ENCODE measurements around the gene CNNM3.

The CNNM3 gene

GRCh38 chr2:96806468-96807126, 9.5 kb upstream of the CNNM3 start:
- H3K9me3 Mint-ChIP-seq, result no peaks in the 10 kb centered on the region
- ATAC-seq (no peak), DNase-seq (no peak)
- no peaks in the 10 kb centered on the region for H3K36me3 Mint-ChIP-seq (ENCODE audit: low read depth)
- H3K4me1 Mint-ChIP-seq, result peaks cover 10% of the 10 kb centered on the region
- H3K27ac Mint-ChIP-seq, result no peak overlapping the region
- H3K27me3 Mint-ChIP-seq, result no peaks in the 10 kb centered on the region
- no peak overlapping the region for H3K4me3 Mint-ChIP-seq

DNA sequence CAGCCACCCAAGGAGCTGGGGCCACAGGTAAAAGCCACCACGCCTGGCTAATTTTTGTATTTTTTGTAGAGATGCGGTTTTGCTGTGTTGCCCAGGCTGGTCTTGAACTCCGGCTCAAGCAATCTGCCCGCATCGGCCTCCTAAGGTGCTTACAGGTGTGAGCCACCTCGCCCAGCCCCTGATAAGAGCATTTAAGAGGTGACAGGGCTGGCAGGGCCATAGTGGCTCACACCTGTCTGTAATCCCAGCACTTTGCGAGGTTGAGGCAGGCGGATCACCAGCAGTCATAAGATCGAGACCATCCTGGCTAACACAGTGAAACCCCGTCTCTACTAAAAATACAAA, 9.0 kb upstream of the CNNM3 start:
- peaks cover 10% of the 10 kb centered on the region for H3K4me1 Mint-ChIP-seq
- no peaks in the 10 kb centered on the region for H3K36me3 Mint-ChIP-seq (ENCODE audit: low read depth)
- ATAC-seq (no peak), DNase-seq (no peak)
- no peak overlapping the region for H3K4me3 Mint-ChIP-seq
- H3K27me3 Mint-ChIP-seq, result no peaks in the 10 kb centered on the region
- H3K27ac Mint-ChIP-seq, result no peak overlapping the region
- H3K9me3 Mint-ChIP-seq, result no peaks in the 10 kb centered on the region

GRCh38 chr2:96808176-96808837, 7.8 kb upstream of the CNNM3 start:
- H3K4me3 Mint-ChIP-seq, result no peak overlapping the region
- no peaks in the 10 kb centered on the region for H3K36me3 Mint-ChIP-seq (ENCODE audit: low read depth)
- peaks cover 10% of the 10 kb centered on the region for H3K4me1 Mint-ChIP-seq
- H3K9me3 Mint-ChIP-seq, result no peaks in the 10 kb centered on the region
- no peaks in the 10 kb centered on the region for H3K27me3 Mint-ChIP-seq
- no peak overlapping the region for H3K27ac Mint-ChIP-seq
- ATAC-seq (no peak), DNase-seq (no peak)

DNA sequence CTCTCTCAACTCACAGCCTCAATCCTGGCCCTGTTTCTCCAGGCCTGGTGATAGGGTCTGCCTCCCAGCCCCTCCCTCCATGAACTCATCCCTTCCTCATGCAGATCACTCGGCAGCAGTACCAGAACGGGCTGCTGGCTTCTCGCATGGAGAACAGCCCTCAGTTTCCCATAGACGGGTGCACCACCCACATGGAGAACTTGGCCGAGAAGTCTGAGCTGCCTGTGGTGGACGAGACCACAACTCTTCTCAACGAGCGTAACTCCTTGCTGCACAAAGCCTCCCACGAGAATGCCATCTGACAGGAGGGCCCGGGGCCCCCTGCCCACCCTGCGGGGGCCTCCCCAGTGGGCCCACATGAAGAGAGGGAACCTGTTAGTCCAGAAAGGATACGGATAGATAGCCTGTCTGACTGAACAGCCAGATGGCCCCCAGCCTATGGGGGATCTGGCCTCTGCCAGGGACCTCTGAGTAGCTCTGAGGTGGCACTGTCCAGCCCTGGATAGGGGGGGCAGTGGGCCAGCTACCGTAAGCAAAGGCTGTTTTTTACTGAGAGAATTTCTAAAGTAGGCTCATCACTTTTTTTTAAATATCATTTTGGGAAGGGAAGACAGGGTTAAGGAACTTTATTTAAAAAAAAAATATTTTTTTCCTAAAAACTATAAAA, 6.7 kb upstream of the CNNM3 start:
- no peaks in the 10 kb centered on the region for H3K9me3 Mint-ChIP-seq
- H3K27ac Mint-ChIP-seq, result no peak overlapping the region
- ATAC-seq (no peak), DNase-seq (no peak)
- no peaks in the 10 kb centered on the region for H3K36me3 Mint-ChIP-seq (ENCODE audit: low read depth)
- H3K4me1 Mint-ChIP-seq, result peaks cover 10% of the 10 kb centered on the region
- no peak overlapping the region for H3K4me3 Mint-ChIP-seq
- no peaks in the 10 kb centered on the region for H3K27me3 Mint-ChIP-seq

GRCh38 chr2:96809951-96810782, 5.9 kb upstream of the CNNM3 start:
- no peak overlapping the region for H3K27ac Mint-ChIP-seq
- no peaks in the 10 kb centered on the region for H3K27me3 Mint-ChIP-seq
- H3K36me3 Mint-ChIP-seq (ENCODE audit: low read depth), result no peaks in the 10 kb centered on the region
- H3K4me1 Mint-ChIP-seq, result peaks cover 14% of the 10 kb centered on the region
- ATAC-seq (no peak), DNase-seq (no peak)
- no peak overlapping the region for H3K4me3 Mint-ChIP-seq
- H3K9me3 Mint-ChIP-seq, result no peaks in the 10 kb centered on the region

DNA sequence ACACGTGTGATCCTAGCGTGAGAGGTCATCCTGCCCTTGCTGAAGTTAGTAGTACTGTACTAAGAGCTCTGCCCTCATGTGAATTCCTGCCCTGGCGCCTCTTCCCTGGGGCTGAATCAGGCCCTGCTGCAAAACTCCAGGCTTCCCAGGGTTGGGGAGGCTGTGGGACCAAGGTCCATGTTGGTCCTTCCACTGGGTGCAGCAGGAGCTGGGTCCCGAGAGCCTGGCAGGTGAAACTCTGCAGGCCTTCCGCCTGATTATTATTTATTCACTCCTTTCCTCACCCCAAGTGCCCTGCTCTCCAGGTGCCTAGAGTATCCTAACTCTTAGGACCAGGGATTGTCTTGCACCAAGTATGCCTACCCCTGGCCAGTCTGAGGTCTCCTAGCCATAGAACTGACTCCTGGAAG, 5.3 kb upstream of the CNNM3 start:
- H3K36me3 Mint-ChIP-seq (ENCODE audit: low read depth), result no peaks in the 10 kb centered on the region

GRCh38 chr2:96811917-96812316, 4.2 kb upstream of the CNNM3 start:
- no peaks in the 10 kb centered on the region for H3K36me3 Mint-ChIP-seq (ENCODE audit: low read depth)
- H3K4me3 Mint-ChIP-seq, result no peak overlapping the region
- H3K27ac Mint-ChIP-seq, result no peak overlapping the region
- peaks cover 10% of the 10 kb centered on the region for H3K4me1 Mint-ChIP-seq
- H3K9me3 Mint-ChIP-seq, result no peaks in the 10 kb centered on the region
- DNase-seq (no peak), ATAC-seq (no peak)
- H3K27me3 Mint-ChIP-seq, result no peaks in the 10 kb centered on the region

More for the DNA sequence above, 5.3 kb upstream of the CNNM3 start:
- Mint-ChIP-seq H3K27ac (no peak overlapping the region), H3K4me3 (no peak overlapping the region), H3K9me3 (no peaks in the 10 kb centered on the region), H3K27me3 (no peaks in the 10 kb centered on the region), H3K4me1 (peaks cover 18% of the 10 kb centered on the region)
- DNase-seq (no peak), ATAC-seq (no peak)

- Mint-ChIP-seq H3K27ac (no peak overlapping the region), H3K36me3 (ENCODE audit: low read depth) (peaks cover 8% of the 10 kb centered on the region), H3K27me3 (no peaks in the 10 kb centered on the region), H3K9me3 (no peaks in the 10 kb centered on the region), H3K4me3 (no peak overlapping the region), H3K4me1 (peaks cover 23% of the 10 kb centered on the region)
- DNase-seq (no peak), ATAC-seq (no peak)
Measured at GRCh38 chr2:96813656-96814055, 2.4 kb upstream of the CNNM3 start.

DNA sequence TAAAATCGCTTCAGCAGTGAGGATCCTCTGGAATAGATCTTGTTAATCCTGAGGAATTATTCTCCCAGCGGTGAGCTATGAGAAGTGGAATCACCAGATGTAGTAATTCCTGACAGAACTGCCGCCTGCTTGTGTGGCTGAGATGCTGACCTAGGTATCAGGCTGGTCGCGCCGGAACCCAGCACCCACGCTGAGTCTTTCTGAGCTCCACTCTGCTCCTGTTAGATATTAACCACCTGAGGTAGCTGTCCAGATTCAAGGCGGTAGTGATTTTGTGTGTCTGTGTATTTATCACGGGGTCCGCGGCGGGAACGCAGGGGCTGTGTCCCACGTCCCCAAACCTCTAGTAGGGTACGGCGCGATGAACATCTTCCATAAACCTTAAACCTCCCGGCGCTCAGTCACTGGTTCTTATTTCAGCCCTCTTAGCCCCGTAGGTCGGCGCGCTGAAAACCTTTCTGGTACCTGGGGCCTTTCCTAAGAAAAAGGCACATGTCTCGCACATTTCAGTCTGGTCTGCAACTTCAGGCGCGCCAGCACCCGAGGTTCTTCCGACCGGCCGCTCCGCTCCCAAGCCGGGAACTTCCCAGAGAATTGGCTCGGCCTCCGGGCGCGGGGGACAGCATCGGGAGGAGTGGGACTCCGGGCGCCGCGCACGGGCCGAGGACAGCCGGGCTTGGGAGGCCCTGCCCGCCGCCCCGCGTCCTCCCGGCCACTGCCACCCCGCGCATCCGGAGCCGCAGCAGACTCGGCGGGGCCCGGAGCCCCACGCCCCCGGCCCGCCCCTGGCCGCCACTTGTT, 542 bp upstream of the CNNM3 start:
- Mint-ChIP-seq H3K27me3 (no peaks in the 10 kb centered on the region), H3K36me3 (ENCODE audit: low read depth) (peaks cover 15% of the 10 kb centered on the region), H3K4me3 (peak overlapping the region; percentile 79), H3K9me3 (no peaks in the 10 kb centered on the region), H3K27ac (peak overlapping the region; percentile 5), H3K4me1 (peaks cover 41% of the 10 kb centered on the region)
- peak; percentile 29 for DNase-seq
- peak; percentile 0 for ATAC-seq

DNA sequence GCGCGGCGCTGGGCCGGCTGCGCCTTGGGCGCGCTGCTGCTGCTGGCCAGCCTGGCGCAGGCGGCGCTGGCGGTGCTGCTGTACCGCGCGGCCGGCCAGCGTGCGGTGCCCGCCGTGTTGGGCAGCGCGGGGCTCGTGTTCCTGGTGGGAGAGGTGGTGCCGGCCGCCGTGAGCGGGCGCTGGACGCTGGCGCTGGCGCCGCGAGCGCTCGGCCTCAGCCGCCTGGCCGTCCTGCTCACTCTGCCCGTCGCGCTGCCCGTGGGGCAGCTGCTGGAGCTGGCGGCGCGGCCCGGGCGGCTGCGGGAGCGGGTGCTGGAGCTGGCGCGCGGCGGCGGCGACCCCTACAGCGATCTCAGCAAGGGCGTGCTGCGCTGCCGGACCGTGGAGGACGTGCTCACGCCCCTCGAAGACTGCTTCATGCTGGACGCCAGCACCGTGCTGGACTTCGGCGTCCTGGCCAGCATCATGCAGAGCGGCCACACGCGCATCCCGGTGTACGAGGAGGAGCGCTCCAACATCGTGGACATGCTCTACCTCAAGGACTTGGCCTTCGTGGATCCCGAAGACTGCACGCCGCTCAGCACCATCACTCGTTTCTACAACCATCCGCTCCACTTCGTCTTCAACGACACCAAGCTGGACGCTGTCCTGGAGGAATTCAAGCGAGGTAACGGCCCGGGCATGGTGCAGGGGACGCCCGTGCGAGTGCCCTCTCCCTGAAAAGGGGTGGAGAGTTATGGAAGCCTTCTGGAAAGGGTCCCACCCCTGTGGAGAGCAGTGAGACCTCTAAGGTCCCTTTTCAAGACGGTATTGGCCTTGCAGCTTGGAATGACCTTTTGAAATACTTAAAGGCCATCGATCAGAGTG, 1.0 kb downstream of the CNNM3 start:
- no peak for DNase-seq
- Mint-ChIP-seq H3K27ac (peak overlapping the region; percentile 65), H3K36me3 (ENCODE audit: low read depth) (peaks cover 15% of the 10 kb centered on the region), H3K9me3 (no peaks in the 10 kb centered on the region), H3K4me3 (peak overlapping the region; percentile 83), H3K4me1 (peaks cover 52% of the 10 kb centered on the region), H3K27me3 (no peaks in the 10 kb centered on the region)
- no peak for ATAC-seq

GRCh38 chr2:96817882-96818281, 1.8 kb downstream of the CNNM3 start:
- peaks cover 15% of the 10 kb centered on the region for H3K36me3 Mint-ChIP-seq (ENCODE audit: low read depth)

DNA sequence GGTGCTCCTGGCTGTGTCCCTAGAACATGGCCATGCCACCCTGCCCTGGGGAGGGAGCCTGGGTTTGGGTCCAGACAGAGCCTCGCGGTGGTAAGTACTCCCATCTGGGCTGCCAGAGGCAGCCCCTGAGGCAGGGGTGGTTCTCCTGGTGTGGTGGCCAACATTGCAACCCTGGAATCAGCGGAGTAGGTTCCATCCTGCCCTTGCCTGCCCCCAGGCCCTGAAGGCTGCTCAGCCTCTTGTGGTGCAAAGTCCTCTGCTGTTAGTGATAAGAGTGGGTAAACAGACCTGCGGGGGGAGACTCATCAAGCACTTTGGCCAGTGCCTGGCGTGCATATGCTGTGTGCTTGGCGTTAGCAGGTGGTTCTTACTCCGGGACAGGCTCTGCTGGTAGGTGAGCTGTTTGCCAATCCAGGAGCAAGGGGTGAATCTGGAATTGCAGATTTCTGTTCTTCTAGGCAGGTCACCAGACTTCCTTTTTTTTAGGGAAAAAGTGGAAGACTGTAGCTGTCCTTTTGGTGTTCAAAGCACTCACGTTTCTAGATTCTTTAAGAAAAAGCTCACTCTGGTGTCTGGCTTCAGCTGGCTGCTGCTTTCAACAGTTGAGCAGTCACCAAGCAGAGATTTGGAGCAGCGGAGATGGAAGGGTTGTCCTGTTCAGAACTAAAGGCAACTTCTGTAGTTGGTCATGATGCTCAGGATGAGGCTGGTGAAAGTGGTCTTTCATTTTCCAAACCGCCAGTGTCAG, 3.2 kb downstream of the CNNM3 start:
- ATAC-seq (no peak), DNase-seq (no peak)
- Mint-ChIP-seq H3K9me3 (no peaks in the 10 kb centered on the region), H3K4me3 (peak overlapping the region; percentile 83), H3K4me1 (peaks cover 52% of the 10 kb centered on the region), H3K36me3 (ENCODE audit: low read depth) (peaks cover 15% of the 10 kb centered on the region), H3K27me3 (no peaks in the 10 kb centered on the region), H3K27ac (no peak overlapping the region)

More at GRCh38 chr2:96817882-96818281, 1.8 kb downstream of the CNNM3 start:
- DNase-seq (no peak), ATAC-seq (no peak)
- no peaks in the 10 kb centered on the region for H3K27me3 Mint-ChIP-seq
- peak overlapping the region; percentile 65 for H3K27ac Mint-ChIP-seq
- peaks cover 52% of the 10 kb centered on the region for H3K4me1 Mint-ChIP-seq
- H3K9me3 Mint-ChIP-seq, result no peaks in the 10 kb centered on the region
- peak overlapping the region; percentile 83 for H3K4me3 Mint-ChIP-seq
